Measurements from ENCODE around the gene LTBP3. TPM values are rescaled to one million over a fixed set of nuclear protein-coding genes. Genes with fewer than 3 reads are reported as not detected.

Gene LTBP3
- total and polyA plus RNA-seq, 2 of the 13 experiments (the other 11 are each of a cell fraction or from before 2014, with no cell fraction given) = 12.2 to 68.1 TPM

GRCh38 chr11:65576867-65577755 lies 19.0 kb upstream of the LTBP3 start (continued):
- TF ChIP-seq PCBP2 (optimal IDR thresholded peaks at IDR 0.05; ENCODE audit: low read depth, low read length, poor library complexity, severe bottlenecking) = peak; percentile 21
- peak; percentile 50; the same call in 1 of the 2 replicates for TF ChIP-seq PATZ1 (CRISPR knock-in tag; IDR thresholded peaks at IDR 0.05)
- TF ChIP-seq HIC2 (CRISPR knock-in tag; IDR thresholded peaks at IDR 0.05; ENCODE audit: low read depth) = peak; percentile 99
- TF ChIP-seq ZNF501 (CRISPR knock-in tag; IDR thresholded peaks at IDR 0.05) = 0 out of 2 replicates have a peak, but pooled peaks have one; percentile 42
- TF ChIP-seq ZHX2 (IDR thresholded peaks at IDR 0.05; ENCODE audit: low read depth) = no peak
- TF ChIP-seq ZHX2 (CRISPR knock-in tag; IDR thresholded peaks at IDR 0.05; ENCODE audit: borderline replicate concordance) = no peak
- TF ChIP-seq ETV6 (CRISPR knock-in tag; conservative IDR thresholded peaks at IDR 0.05) = no peak
- TF ChIP-seq ZNF282 (IDR thresholded peaks at IDR 0.05; ENCODE audit: partially characterized antibody) = no peak
- TF ChIP-seq THAP9 (CRISPR knock-in tag; IDR thresholded peaks at IDR 0.05; ENCODE audit: borderline replicate concordance) = 0 out of 2 replicates have a peak, but pooled peaks have one; percentile 15
- no peak for TF ChIP-seq HIVEP1 (CRISPR knock-in tag; IDR thresholded peaks at IDR 0.05)
- TF ChIP-seq SPEN (CRISPR knock-in tag; IDR thresholded peaks at IDR 0.05; ENCODE audit: low read depth) = no peak
- no peak for TF ChIP-seq LCORL (IDR thresholded peaks at IDR 0.05)
- TF ChIP-seq LCORL (CRISPR knock-in tag; IDR thresholded peaks at IDR 0.05) = no peak
- 0 out of 2 replicates have a peak, but pooled peaks have one; percentile 10 for TF ChIP-seq BCL6 (CRISPR knock-in tag; IDR thresholded peaks at IDR 0.05)
- TF ChIP-seq ZNF296 (CRISPR knock-in tag; conservative IDR thresholded peaks at IDR 0.05) = no peak
